Measurements from ENCODE around the gene NUMA1. TPM values are rescaled to one million over a fixed set of nuclear protein-coding genes. Genes with fewer than 3 reads are reported as not detected.

The NUMA1 gene
- total and polyA plus RNA-seq, 12 donors, result 54.1 to 159 (median 83.4) TPM

GRCh38 chr11:72112143-72112977, 32.0 kb upstream of the NUMA1 start, which contains the start of gene ANAPC15:
ANAPC15 (minus strand) TSS chr11:72112695; CDS start chr11:72111276, 1,419 bp downstream.
- peak within 1 kb of the TSS; percentile 37 to 84 (median 58) for H3K4me3 ChIP-seq
- peak; percentile 93 to 100 for DNase-seq
- peaks cover 0 to 32% (median 0%) of the 10 kb centered on the region in 9 donors for H3K36me3 ChIP-seq
- peaks cover 0 to 10% (median 0%) of the 10 kb centered on the region in 7 donors for H3K27me3 ChIP-seq
- peaks cover 4 to 21% (median 15%) of the 10 kb centered on the region in 9 donors for H3K4me1 ChIP-seq
- intact Hi-C loops (cut with DNase I), result loop anchor here in 6 of 10 donors (1.0 to 10.0 kb wide), 7 partner anchors 9 to 322 kb away; partner anchors contain the start of genes LRRC51 (in 3 of the 6), NUMA1 (in 3 of the 6), LAMTOR1 (in 2 of the 6) and CLPB (in 1 of the 6)
- TF ChIP-seq CTCF (IDR thresholded peaks at IDR 0.05), result peak in 2 of 9 donors; percentile 11 to 16
- WGBS, 2 donors, result 0% methylated on average over 49 of the region's 49 CpGs
- ATAC-seq, result peak; percentile 94 to 98 (median 96)
- H3K9me3 ChIP-seq, result no peaks in the 10 kb centered on the region
- H3K27ac ChIP-seq, result peak within 1 kb of the TSS; percentile 88 to 100 (median 96)

- no peaks in the 10 kb centered on the region for H3K9me3 ChIP-seq
- peaks cover 0 to 36% (median 0%) of the 10 kb centered on the region in 9 donors for H3K36me3 ChIP-seq
- peaks cover 0 to 7% (median 0%) of the 10 kb centered on the region in 7 donors for H3K27me3 ChIP-seq
- ATAC-seq (peak in 3 of 8 donors; percentile 6 to 9 (median 7)), DNase-seq (no peak)
- peak overlapping the region; percentile 11 to 84 (median 58) for H3K4me3 ChIP-seq
- intact Hi-C loops (cut with DNase I), result loop anchor here in 6 of 10 donors (1.0 to 10.0 kb wide), 7 partner anchors 8 to 323 kb away; partner anchors contain the start of genes LRRC51 (in 3 of the 6), NUMA1 (in 3 of the 6), LAMTOR1 (in 2 of the 6) and CLPB (in 1 of the 6)
- H3K27ac ChIP-seq, result peak overlapping the region; percentile 88 to 100 (median 96)
- H3K4me1 ChIP-seq, result peaks cover 4 to 21% (median 15%) of the 10 kb centered on the region in 9 donors
- TF ChIP-seq CTCF (IDR thresholded peaks at IDR 0.05), result no peak
- 0 to 1% methylated on average over 10 of the region's 10 CpGs for WGBS, 2 donors
Measured at GRCh38 chr11:72111300-72112142, 31.2 kb upstream of the NUMA1 start.

GRCh38 chr11:72105888-72106287, 25.5 kb upstream of the NUMA1 start, which contains the start of gene TOMT:
TOMT (plus strand) TSS chr11:72105924; CDS start chr11:72105952, 28 bp downstream.
- Histone ChIP-seq H3K27me3 (no peaks in the 10 kb centered on the region), H3K9me3 (no peaks in the 10 kb centered on the region), H3K4me1 (peaks cover 6 to 27% (median 23%) of the 10 kb centered on the region in 9 donors), H3K27ac (no peak within 1 kb of the TSS), H3K36me3 (peaks cover 0 to 44% (median 0%) of the 10 kb centered on the region in 9 donors), H3K4me3 (no peak within 1 kb of the TSS)
- TF ChIP-seq CTCF (IDR thresholded peaks at IDR 0.05), result no peak
- no peak for ATAC-seq
- WGBS, 2 donors, result 96 to 97% methylated on average over 14 of the region's 14 CpGs
- intact Hi-C loops (cut with DNase I), result loop anchor here in 1 of 10 donors (10.0 kb wide), 1 partner anchor 329 kb away; the partner anchor contains the start of gene CLPB
- DNase-seq, result no peak

Data from heart right ventricle (tissue), 16 donors.